RPMI8226 (cell line): ENCODE measurements around the gene EIF3L.

Experiments used
- DNase-seq: peaks from one replicate; pipeline ENCODE4 v3.0.0-alpha.2; 2015

The EIF3L gene

DNA sequence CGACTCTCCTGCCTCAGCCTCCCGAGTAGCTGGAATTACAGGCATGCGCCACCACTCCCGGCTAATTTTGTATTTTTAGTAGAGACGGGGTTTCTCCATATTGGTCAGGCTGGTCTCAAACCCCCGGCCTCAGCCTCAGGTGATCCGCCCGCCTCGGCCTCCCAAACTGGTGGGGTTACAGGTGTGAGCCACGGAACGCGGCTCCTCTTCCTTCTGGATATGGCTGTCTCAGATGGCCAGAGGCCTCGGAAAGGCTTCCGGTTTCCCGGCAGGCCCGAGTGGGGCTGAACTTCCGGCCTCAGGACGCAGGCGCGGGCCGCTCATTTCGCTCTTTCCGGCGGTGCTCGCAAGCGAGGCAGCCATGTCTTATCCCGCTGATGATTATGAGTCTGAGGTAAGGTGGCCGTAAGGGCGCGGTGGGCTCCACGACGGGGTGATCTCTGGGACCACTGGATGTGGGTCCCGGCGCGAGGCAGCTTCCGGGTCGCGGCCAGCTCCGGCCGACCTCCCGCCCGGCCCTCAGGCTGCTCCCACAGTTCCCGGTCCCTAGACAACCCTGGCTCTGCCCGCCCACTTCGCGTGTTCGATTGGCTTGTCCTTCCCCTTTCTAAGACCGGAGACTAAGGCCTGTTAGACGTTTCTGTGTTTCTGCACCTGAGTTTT, at the start of gene EIF3L:
TSS of gene EIF3L (plus strand) at position 331 of the 663 bp plus-strand sequence. CDS start at position 362, 31 bp downstream.
- DNase-seq: peak; percentile 92

- DNase-seq: peak; percentile 18
Measured at GRCh38 chr22:37799979-37800378, 49.2 kb upstream of the EIF3L start.

GRCh38 chr22:37801946-37802309, 47.3 kb upstream of the EIF3L start:
- peak; percentile 33 for DNase-seq

- DNase-seq: peak; percentile 65
Measured at GRCh38 chr22:37802310-37803194, 46.7 kb upstream of the EIF3L start.

DNA sequence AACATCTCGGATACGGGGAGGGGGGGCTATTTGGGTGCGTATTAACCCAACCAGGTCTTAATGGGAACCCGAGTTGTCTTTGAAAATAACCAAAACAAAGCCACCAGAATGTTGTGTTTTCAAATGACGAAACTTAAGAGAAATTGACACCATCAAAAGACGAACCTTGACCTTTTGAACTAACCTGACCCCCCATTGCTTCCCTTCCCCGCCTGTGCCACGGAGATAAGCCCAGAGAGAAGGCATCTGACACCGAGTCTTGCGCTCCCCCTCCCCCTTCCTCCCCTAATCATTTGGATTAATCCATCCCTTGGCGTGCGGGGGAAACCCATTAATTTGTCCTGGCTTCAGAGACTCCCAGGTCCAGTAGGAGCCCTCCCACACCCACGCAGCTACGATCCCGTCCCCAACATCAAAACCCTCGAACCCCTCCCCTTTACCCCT, 46.0 kb upstream of the EIF3L start:
- no peak for DNase-seq

GRCh38 chr22:37803639-37804351, 45.4 kb upstream of the EIF3L start:
- DNase-seq: no peak

GRCh38 chr22:37804352-37804880, 44.8 kb upstream of the EIF3L start:
- DNase-seq: peak; percentile 20

DNA sequence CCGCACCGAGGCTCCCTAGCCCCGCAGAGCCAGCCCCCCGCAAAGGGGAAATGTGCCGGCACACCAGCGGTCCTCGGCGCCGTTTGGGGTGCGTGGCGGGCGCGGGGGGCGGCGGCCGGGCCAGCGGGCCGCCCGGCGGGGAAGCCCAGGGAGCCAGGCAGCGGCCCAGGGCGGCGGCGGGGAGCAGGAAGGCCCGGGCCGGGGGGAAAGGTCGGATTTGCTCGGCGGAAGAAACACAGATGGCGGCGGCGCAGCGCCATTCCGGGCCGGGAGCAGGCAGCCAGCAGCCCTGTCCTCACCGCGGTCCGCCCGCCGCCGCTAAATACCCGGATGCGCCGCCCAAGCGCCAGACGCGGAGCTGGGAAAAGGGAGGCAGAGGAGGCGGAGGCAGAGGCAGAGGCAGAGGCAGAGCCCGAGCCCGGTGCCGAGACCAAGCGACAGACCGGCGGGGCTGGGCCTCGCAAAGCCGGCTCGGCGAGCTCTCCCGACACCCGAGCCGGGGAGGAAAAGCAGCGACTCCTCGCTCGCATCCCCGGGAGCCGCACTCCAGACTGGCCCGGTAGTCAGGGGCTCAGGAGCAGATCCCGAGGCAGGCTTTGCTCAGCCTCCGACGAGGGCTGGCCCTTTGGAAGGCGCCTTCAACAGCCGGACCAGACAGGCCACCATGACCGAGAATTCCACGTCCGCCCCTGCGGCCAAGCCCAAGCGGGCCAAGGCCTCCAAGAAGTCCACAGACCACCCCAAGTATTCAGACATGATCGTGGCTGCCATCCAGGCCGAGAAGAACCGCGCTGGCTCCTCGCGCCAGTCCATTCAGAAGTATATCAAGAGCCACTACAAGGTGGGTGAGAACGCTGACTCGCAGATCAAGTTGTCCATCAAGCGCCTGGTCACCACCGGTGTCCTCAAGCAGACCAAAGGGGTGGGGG, 44.1 kb upstream of the EIF3L start:
- peak; percentile 87 for DNase-seq

DNA sequence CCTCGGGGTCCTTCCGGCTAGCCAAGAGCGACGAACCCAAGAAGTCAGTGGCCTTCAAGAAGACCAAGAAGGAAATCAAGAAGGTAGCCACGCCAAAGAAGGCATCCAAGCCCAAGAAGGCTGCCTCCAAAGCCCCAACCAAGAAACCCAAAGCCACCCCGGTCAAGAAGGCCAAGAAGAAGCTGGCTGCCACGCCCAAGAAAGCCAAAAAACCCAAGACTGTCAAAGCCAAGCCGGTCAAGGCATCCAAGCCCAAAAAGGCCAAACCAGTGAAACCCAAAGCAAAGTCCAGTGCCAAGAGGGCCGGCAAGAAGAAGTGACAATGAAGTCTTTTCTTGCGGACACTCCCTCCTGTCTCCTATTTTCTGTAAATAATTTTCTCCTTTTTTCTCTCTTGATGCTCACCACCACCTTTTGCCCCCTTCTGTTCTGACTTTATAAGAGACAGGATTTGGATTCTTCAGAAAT, 43.4 kb upstream of the EIF3L start:
- DNase-seq: peak; percentile 22

DNA sequence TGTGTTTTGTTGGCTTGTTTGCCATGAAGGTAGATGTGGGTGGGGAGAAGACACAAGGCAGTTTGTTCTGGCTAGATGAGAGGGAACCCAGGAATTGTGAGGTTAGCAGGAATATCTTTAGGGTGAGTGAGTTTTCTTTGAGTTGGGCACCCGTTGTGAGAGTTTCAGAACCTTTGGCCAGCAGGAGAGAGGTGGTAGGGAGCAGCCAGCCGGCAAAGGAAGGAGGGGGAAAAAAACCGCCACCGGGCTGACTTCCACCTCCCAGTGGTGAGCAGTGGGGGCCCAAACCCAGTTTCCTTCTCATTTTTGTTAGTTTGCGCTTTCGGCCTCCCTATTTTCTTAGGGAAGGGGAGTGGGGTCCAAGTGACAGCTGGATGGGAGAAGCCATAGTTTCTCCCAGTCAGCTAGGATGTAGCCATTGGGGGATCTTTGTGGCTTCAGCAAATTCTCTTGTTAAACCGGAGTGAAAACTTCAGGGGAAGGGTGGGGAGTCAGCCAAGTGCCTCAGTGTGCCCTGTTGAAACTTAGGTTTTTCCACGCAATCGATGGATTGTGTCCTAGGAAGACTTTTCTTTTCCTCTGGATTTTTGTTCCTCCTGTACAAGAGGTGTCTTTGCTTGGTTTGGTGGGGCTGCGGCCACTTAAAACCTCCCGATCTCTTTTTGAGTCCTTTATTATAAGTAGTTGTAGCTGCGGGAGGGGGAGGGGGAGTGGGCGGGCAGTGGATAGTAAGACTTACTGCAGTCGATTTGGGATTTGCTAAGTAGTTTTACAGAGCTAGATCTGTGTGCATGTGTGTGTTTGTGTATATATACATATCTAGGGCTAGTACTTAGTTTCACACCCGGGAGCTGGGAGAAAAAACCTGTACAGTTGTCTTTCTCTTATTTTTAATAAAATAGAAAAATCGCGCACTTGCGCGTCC, 42.5 kb upstream of the EIF3L start:
- peak; percentile 59 for DNase-seq

DNA sequence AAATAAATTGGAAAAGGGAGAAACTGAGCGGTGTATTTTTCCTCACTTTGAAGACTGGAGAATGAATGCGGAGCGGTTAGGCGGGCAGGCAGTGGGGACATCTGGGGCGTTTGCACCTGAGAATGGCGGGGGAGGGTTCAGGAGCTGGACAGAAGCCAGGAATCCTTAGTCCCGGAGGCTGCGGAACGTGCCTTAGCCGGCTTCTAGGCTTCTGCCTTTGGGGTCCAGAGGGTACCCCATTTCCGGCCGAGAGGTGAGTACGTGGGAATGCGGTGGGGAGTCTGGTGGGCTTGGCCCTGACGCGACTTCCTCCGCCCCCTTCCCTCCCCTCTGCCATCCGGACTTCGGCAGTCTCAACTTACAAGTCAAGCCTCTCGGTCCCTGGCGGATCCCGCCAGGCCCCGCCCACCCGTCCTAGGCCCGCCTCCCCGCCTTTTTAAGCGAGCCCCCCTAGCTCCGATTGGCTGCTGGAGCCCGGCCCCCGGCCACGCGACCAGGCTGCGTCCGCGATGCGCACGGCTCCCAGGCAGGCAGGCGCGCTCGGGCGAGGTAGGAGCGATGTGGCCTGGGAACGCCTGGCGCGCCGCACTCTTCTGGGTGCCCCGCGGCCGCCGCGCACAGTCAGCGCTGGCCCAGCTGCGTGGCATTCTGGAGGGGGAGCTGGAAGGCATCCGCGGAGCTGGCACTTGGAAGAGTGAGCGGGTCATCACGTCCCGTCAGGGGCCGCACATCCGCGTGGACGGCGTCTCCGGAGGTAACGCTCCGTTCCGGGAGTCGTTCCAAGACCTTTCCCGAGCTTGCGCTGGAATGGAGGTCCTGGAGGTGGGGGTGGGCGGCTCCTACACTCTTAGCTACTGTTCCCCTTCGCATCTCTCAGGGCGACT, 41.6 kb upstream of the EIF3L start, which contains the start of gene GCAT:
TSS of gene GCAT (plus strand) at position 525 of the 884 bp plus-strand sequence. CDS start at position 559, 34 bp downstream.
- peak; percentile 97 for DNase-seq

- peak; percentile 44 for DNase-seq
Measured at GRCh38 chr22:37808294-37808657, 40.9 kb upstream of the EIF3L start.

DNA sequence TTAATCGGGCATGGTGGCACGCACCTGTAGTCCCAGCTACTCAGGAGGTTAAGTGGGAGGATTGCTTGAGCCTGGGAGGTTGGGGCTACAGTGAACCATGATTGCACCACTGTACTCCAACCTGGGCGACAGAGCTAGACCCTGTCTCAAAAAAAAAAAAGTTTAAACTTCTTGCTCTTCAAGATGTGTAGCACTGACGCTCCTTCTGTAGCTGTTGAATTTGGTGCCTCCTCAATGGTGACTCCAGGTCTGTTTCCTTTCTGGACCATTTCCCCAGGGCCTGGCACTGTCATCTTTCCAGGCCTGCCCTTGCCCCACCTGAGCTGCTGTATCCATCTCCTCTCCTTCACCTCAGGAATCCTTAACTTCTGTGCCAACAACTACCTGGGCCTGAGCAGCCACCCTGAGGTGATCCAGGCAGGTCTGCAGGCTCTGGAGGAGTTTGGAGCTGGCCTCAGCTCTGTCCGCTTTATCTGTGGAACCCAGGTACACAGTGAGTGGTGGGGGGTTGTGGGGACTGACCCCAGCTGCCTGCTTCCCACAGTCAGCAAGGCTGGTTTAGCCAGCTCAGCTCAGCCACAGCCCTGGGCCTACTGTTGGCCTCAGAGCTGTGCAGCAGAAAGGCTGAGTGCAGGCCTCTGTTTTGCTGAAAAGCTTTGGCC, 39.4 kb upstream of the EIF3L start:
- no peak for DNase-seq

DNA sequence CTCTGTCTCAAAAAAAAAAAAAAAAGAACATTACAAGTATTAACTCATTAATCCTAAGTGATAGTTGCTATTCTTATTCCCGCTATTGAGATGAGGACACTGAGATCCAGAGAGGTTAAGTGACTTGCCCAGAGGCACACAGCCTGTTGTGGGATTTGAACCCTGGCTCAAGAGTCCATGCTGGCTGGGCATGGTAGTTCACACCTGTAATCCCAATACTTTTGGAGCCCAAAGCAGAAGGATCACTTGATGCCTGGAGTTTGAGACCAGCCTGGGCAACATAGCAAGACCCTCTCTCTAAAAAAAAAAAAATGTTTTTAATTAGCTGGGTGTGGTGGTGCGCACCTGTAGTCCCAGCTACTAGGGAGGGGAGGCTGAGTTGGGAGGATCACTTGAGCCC, 37.4 kb upstream of the EIF3L start:
- DNase-seq: no peak

GRCh38 chr22:37812869-37813678, 36.1 kb upstream of the EIF3L start:
- no peak for DNase-seq

DNA sequence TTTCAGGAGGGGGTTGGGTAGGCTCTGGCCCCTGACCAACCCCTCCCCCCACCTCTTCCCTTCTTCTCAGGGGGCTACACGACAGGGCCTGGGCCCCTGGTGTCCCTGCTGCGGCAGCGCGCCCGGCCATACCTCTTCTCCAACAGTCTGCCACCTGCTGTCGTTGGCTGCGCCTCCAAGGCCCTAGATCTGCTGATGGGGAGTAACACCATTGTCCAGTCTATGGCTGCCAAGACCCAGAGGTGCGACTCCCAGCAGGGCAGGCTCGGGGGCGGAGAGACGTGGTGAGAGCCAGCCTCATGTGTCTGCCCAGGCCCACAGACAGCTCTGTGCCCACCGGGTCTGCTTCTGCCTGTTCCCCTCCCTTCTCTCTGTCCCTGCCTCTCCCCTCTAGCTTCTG, 33.6 kb upstream of the EIF3L start:
- DNase-seq: no peak

DNA sequence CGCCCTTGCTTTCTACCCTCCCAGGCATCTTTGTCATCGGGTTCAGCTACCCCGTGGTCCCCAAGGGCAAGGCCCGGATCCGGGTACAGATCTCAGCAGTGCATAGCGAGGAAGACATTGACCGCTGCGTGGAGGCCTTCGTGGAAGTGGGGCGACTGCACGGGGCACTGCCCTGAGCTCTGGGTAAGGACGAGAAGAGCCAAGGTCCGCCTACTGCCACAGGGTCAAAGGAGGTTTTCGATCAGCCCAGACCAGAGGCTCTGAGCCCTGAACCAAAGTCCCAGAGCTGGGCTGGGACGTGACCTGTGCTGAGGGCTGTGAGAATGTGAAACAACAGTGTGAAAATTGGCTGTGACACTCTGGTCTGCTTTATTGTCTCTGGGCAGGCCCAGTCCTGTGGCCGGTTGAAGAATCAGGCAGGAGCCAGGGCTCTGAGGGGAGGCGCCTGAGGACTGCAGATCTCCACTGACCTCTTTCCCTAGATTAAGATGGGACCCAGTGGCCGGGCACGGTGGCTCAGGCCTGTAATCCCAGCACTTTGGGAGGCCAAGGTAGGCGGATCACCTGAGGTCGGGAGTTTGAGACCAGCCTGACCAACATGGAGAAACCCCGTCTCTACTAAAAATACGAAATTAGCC, 32.6 kb upstream of the EIF3L start:
- DNase-seq: no peak
